CD4-positive, CD25-positive, alpha-beta regulatory T cell (primary cell): Measurements from ENCODE around the gene POTEJ. TPM values are rescaled to one million over a fixed set of nuclear protein-coding genes. Genes with fewer than 3 reads are reported as not detected.
"Not testable (repeated sequence)": the region's sequence is repeated elsewhere in the genome, so short reads cannot be mapped to it uniquely, and the experiment has no call there.

Experiments
- ATAC-seq, 2 donors: fragments of 150-1000 bp; cut with Tn5 transposase; one replicate each; pipeline ENCODE4 v1.10.0; 2021; ENCODE audit warnings: low read depth in 2 of 2, moderate number of reproducible peaks in 2 of 2, moderate library complexity in 1 of 2
- DNase-seq, 3 donors: peaks; one replicate each; pipeline versions ENCODE4 v3.0.0 to v3.0.0-alpha.2; 2012 to 2022; ENCODE audit warnings: mixed read lengths in 1 of 3
- H3K27ac ChIP-seq: one replicate; pipeline ENCODE4 v1.7.0; 2013; ENCODE audit warnings: mild to moderate bottlenecking, low read length; ENCODE audit not compliant: insufficient read depth, poor library complexity, severe bottlenecking
- H3K27me3 ChIP-seq: one replicate; pipeline ENCODE4 v1.7.0; 2013; ENCODE audit warnings: low read length; ENCODE audit not compliant: control insufficient read depth, insufficient read depth
- H3K36me3 ChIP-seq: one replicate; pipeline ENCODE4 v1.7.0; 2013; ENCODE audit warnings: mild to moderate bottlenecking, low read length, moderate library complexity; ENCODE audit not compliant: control insufficient read depth, insufficient read depth
- H3K4me1 ChIP-seq: 2 replicates; pipeline ENCODE4 v1.7.0; 2013; ENCODE audit warnings: mild to moderate bottlenecking, low read length; ENCODE audit not compliant: insufficient read depth, control insufficient read depth, poor library complexity, severe bottlenecking
- H3K4me3 ChIP-seq: one replicate; pipeline ENCODE4 v1.7.0; 2013; ENCODE audit warnings: low read depth, mild to moderate bottlenecking, low read length, moderate library complexity
- H3K9me3 ChIP-seq, 2 experiments: 1 replicate in 1 of 2; 2 replicates in 1 of 2; pipeline ENCODE4 v1.7.0; 2013; ENCODE audit warnings: low read length in 2 of 2, mild to moderate bottlenecking in 1 of 2, moderate library complexity in 1 of 2; ENCODE audit not compliant: control insufficient read depth in 2 of 2
- H3K27ac Mint-ChIP-seq, 3 donors: one replicate each; pipeline ENCODE4 v1.8.0; 2020 to 2022; ENCODE audit warnings: mild to moderate bottlenecking in 3 of 3, mixed read lengths in 3 of 3, moderate library complexity in 2 of 3
- H3K27me3 Mint-ChIP-seq: one replicate; pipeline ENCODE4 v1.8.0; 2022; ENCODE audit warnings: mild to moderate bottlenecking, mixed read lengths
- H3K36me3 Mint-ChIP-seq: one replicate; pipeline ENCODE4 v1.8.0; 2020; ENCODE audit warnings: mixed read lengths
- H3K4me1 Mint-ChIP-seq, 4 donors: one replicate each; pipeline ENCODE4 v1.8.0; 2020 to 2022; ENCODE audit warnings: mixed read lengths in 4 of 4, mild to moderate bottlenecking in 1 of 4
- H3K4me3 Mint-ChIP-seq, 4 donors: one replicate each; pipeline ENCODE4 v1.8.0; 2020 to 2022; ENCODE audit warnings: mild to moderate bottlenecking in 4 of 4, mixed read lengths in 4 of 4, moderate library complexity in 3 of 4
- H3K9me3 Mint-ChIP-seq, 7 donors: one replicate each; pipeline ENCODE4 v1.8.0; 2020 to 2022; ENCODE audit warnings: mixed read lengths in 7 of 7, mild to moderate bottlenecking in 3 of 7, moderate library complexity in 2 of 7
- polyA plus RNA-seq, 4 donors: library from polyadenylated mRNA; unstranded; fragments of 300-500 nt; fragmentation: Illumina TruSeq; gene quantifications; one replicate each; pipeline ENCODE4 v1.2.3, GENCODE V29; 2021
- total RNA-seq: library from RNA; stranded (reverse); gene quantifications from one replicate; pipeline ENCODE4 v1.2.3, GENCODE V29; 2022

Gene POTEJ
- total and polyA plus RNA-seq, 5 donors from 2014 or later: not detected

DNA sequence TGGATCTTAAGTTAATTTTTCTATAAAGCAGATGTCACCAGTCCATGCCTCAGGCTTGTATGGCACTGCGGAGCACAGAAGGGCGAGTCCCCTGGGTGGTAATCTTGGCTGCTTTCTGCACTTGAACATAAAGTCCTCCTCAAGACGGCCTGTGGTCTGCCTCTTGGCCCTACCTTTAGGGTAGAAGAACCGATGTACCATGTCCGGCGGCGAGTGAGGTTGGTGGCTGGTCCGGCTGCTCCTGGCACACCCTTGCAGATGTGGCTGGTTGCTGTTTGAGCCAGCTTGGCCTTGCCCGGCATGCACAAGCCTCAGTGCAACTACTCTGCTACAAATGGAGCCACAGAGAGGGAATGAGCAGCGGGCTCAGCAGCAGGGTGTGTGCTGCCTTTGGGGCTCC, 56.3 kb downstream of the POTEJ start:
- H3K4me1 ChIP-seq, H3K4me3 Mint-ChIP-seq, H3K27me3 Mint-ChIP-seq, H3K27ac Mint-ChIP-seq, H3K4me3 ChIP-seq, H3K9me3 ChIP-seq, H3K27me3 ChIP-seq, H3K36me3 Mint-ChIP-seq, ATAC-seq, H3K27ac ChIP-seq, H3K9me3 Mint-ChIP-seq, H3K36me3 ChIP-seq, H3K4me1 Mint-ChIP-seq, DNase-seq: not testable (repeated sequence)

DNA sequence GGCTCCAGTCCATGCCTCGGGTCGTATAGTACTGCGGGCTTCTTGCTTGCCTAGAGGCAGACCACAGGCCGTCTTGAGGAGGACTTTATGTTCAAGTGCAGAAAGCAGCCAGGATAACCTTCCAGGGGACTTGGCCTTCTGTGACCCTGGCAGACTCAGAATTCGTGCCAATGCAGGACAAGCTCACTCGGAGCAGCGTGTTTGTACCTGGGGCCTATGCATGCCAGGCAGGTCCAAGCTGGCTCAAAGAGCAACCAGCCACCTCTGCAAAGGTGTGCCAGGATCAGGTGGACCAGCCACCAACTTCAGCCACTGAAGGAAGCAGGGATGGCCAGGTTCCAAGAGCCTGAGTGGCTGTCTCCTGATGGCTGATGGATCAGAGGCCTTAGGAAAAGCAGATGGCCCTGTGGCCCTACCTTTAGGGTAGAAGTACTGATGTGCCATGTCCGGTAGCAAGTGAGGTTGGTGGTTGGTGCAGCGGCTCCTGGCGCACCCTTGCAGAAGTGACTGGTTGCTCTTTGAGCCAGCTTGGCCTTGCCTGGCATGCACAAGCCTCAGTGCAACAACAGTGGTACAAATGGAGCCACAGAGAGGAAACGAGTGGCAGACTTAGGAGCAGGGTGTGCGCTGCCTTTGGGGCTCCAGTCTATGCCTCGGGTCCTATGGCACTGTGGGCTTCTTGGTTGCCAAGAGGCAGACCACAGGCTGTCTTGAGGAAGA, 58.9 kb downstream of the POTEJ start:
- H3K4me1 ChIP-seq, DNase-seq, H3K9me3 ChIP-seq, H3K27me3 Mint-ChIP-seq, H3K36me3 ChIP-seq, H3K36me3 Mint-ChIP-seq, H3K9me3 Mint-ChIP-seq, H3K27me3 ChIP-seq, H3K4me3 Mint-ChIP-seq, H3K27ac Mint-ChIP-seq, ATAC-seq, H3K27ac ChIP-seq, H3K4me3 ChIP-seq, H3K4me1 Mint-ChIP-seq: not testable (repeated sequence)

DNA sequence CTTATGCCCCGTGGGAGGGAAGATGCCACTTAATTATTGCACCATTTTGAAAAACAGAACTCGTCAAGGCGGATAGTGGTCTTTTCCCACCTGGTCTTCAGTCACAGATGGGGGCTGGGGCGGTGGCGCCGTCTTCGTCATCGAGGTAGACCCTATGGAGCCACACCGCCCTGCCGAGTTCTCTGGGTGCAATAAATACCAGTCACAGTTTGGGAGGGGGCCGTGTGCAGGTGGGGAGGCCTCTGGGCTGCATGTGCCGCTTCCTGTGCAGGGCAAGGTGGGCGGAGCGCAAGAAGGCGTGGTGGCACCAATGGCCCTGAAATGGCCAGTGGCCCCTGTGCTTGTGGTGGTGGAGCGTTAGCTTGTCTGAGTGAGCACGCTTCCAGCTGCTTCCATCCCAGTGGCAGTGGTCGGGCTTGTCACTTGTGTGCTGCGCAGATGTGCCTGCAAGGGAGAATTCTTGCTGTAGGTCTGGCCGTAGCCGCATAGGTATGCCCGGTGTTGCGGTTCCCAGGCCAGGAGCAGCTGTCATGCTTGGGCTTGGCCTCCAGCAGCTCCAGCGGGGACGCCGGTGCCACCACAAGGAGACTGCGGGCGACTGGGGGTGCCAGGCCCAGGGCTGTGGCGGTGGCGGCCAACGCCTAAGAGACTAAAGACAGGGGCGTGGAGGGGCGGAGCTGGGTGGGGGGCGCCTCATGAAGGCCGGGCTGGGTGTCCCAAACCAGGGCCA, 81.0 kb downstream of the POTEJ start:
- DNase-seq, H3K4me1 Mint-ChIP-seq, H3K4me1 ChIP-seq, H3K9me3 Mint-ChIP-seq, ATAC-seq, H3K27me3 ChIP-seq, H3K4me3 Mint-ChIP-seq, H3K36me3 ChIP-seq, H3K27me3 Mint-ChIP-seq, H3K36me3 Mint-ChIP-seq, H3K27ac Mint-ChIP-seq, H3K27ac ChIP-seq, H3K9me3 ChIP-seq, H3K4me3 ChIP-seq: not testable (repeated sequence)

DNA sequence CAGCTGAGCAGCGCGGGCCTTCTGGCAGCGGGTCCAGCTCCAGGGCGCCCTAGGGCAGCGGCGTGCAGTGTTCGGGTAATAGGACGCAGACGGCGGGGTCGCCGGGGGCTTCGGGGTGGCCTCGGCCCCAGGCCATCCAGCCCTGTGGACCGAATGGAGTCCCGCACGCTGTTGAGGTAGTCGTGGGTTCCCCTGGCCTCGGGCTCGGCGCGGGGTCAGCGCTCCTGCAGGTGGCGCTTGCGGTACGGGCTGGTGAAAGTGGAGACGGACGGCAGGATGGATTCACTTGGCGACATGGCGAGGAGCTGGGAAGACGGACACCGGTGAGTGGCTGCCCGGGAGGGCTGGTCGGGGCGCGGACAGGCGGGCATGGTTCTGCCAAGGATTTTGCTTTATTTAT, 82.2 kb downstream of the POTEJ start:
- H3K9me3 ChIP-seq, ATAC-seq, H3K27ac ChIP-seq, H3K4me1 Mint-ChIP-seq, H3K4me3 ChIP-seq, H3K9me3 Mint-ChIP-seq, H3K27me3 ChIP-seq, H3K4me1 ChIP-seq, H3K36me3 Mint-ChIP-seq, H3K27ac Mint-ChIP-seq, H3K36me3 ChIP-seq, H3K27me3 Mint-ChIP-seq: not testable (repeated sequence)
- H3K4me3 Mint-ChIP-seq: peak overlapping the region in 1 of 4 donors; percentile 19
- peak in 1 of 3 donors; percentile 1 for DNase-seq

DNA sequence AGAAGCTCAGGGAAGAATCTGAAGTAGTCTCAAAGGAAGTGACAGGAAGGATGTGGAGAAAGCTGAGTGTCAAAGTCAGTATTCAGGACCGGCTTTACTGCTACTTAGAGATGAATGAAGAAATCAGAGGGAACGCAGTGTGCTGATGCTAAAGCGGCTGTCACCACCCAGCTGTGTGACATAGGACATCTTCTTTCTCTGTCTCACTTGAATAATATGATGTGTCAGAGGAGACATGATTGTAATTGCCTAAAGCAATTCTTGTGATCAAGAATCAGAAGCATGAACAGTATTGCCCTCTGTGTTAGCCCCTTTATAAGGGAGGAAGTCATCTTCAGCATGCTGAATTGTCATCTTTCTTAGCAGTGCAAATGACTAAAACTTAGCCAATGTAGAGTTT, 92.0 kb downstream of the POTEJ start:
- H3K9me3 ChIP-seq, H3K4me3 Mint-ChIP-seq, H3K36me3 ChIP-seq, ATAC-seq, H3K27ac ChIP-seq, H3K4me1 Mint-ChIP-seq, H3K4me1 ChIP-seq, H3K36me3 Mint-ChIP-seq, H3K27me3 ChIP-seq, DNase-seq, H3K9me3 Mint-ChIP-seq, H3K4me3 ChIP-seq, H3K27ac Mint-ChIP-seq: not testable (repeated sequence)
- H3K27me3 Mint-ChIP-seq: peaks cover 14% of the 10 kb centered on the region

Other genes with a start within 250 kb of the POTEJ start
- gene POTEI, start 102.1 kb upstream of the POTEJ start, total RNA-seq: not detected
- gene POTEI, start 102.1 kb upstream of the POTEJ start, polyA plus RNA-seq: not detected
- not detected for gene CFC1B, start 90.2 kb upstream of the POTEJ start, total RNA-seq
- gene CFC1B, start 90.2 kb upstream of the POTEJ start, polyA plus RNA-seq: not detected
- not detected for gene CFC1, start 11.9 kb upstream of the POTEJ start, total RNA-seq
- gene CFC1, start 11.9 kb upstream of the POTEJ start, polyA plus RNA-seq: not detected
- gene GPR148, start 117.6 kb downstream of the POTEJ start, total RNA-seq: not detected
- not detected for gene GPR148, start 117.6 kb downstream of the POTEJ start, polyA plus RNA-seq
- not detected for gene AMER3, start 144.1 kb downstream of the POTEJ start, total RNA-seq
- not detected for gene AMER3, start 144.1 kb downstream of the POTEJ start, polyA plus RNA-seq
- 1.7 TPM for gene ARHGEF4, start 225.5 kb downstream of the POTEJ start, total RNA-seq
- gene ARHGEF4, start 225.5 kb downstream of the POTEJ start, polyA plus RNA-seq: under 1 TPM in 3 of 4 donors, not detected in 1; 0.22 to 0.69 (median 0.27) TPM